Measurements from ENCODE around the gene PDCD11.

DNA sequence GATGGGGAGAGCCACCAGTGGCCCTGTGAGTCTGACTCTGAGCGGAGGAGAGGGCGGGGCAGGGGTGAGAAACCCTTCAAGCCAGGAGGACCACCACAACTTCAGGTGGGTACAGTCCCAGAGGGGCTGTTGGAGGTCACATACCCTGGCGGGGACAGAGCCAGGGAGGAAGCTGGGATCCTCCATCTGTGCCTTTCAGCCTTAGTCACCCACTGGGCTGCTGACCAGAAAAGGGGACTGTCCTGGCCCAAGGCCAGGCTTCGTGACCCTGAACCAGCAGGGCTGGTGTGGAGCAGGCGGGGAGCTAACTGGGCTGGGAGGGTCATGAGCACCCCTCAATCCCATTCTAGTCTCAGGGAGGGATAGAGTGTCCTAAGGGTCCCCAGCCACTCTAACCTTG, 84.1 kb downstream of the PDCD11 start:
- TF ChIP-seq POLR2AphosphoS5 (IDR thresholded peaks at IDR 0.05; ENCODE audit: low read depth) = no peak
- TF ChIP-seq, protein P1, sequence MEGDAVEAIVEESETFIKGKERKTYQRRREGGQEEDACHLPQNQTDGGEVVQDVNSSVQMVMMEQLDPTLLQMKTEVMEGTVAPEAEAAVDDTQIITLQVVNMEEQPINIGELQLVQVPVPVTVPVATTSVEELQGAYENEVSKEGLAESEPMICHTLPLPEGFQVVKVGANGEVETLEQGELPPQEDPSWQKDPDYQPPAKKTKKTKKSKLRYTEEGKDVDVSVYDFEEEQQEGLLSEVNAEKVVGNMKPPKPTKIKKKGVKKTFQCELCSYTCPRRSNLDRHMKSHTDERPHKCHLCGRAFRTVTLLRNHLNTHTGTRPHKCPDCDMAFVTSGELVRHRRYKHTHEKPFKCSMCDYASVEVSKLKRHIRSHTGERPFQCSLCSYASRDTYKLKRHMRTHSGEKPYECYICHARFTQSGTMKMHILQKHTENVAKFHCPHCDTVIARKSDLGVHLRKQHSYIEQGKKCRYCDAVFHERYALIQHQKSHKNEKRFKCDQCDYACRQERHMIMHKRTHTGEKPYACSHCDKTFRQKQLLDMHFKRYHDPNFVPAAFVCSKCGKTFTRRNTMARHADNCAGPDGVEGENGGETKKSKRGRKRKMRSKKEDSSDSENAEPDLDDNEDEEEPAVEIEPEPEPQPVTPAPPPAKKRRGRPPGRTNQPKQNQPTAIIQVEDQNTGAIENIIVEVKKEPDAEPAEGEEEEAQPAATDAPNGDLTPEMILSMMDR (IDR thresholded peaks at IDR 0.05; ENCODE audit: insufficient read depth, low read length) = no peak
- TF ChIP-seq, protein P2, sequence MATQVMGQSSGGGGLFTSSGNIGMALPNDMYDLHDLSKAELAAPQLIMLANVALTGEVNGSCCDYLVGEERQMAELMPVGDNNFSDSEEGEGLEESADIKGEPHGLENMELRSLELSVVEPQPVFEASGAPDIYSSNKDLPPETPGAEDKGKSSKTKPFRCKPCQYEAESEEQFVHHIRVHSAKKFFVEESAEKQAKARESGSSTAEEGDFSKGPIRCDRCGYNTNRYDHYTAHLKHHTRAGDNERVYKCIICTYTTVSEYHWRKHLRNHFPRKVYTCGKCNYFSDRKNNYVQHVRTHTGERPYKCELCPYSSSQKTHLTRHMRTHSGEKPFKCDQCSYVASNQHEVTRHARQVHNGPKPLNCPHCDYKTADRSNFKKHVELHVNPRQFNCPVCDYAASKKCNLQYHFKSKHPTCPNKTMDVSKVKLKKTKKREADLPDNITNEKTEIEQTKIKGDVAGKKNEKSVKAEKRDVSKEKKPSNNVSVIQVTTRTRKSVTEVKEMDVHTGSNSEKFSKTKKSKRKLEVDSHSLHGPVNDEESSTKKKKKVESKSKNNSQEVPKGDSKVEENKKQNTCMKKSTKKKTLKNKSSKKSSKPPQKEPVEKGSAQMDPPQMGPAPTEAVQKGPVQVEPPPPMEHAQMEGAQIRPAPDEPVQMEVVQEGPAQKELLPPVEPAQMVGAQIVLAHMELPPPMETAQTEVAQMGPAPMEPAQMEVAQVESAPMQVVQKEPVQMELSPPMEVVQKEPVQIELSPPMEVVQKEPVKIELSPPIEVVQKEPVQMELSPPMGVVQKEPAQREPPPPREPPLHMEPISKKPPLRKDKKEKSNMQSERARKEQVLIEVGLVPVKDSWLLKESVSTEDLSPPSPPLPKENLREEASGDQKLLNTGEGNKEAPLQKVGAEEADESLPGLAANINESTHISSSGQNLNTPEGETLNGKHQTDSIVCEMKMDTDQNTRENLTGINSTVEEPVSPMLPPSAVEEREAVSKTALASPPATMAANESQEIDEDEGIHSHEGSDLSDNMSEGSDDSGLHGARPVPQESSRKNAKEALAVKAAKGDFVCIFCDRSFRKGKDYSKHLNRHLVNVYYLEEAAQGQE (IDR thresholded peaks at IDR 0.05; ENCODE audit: insufficient replicate concordance, low read depth) = no peak

Data from HL-60 (cell line).